K562 (cell line): ENCODE data around the gene MRPS5. TPM values are rescaled to one million over a fixed set of nuclear protein-coding genes. Genes with fewer than 3 reads are reported as not detected.

Experiments used
- CHCHD3 ChIP-seq: fragments of 250-450 bp; sonication (Bioruptor Pico); IDR thresholded peaks from 2 replicates; pipeline ENCODE4 v2.1.2; 2022; ENCODE audit warnings: mild to moderate bottlenecking
- DACH1 ChIP-seq: fragments of 450-650 bp; IDR thresholded peaks from 2 replicates; pipeline ENCODE4 v1.6.1; 2018; ENCODE audit not compliant: partially characterized antibody
- DNMT1 ChIP-seq: fragments of 450-650 bp; IDR thresholded peaks from 2 replicates; pipeline ENCODE4 v1.6.1; 2016; ENCODE audit warnings: antibody characterized with exemption, mild to moderate bottlenecking
- ELF4 ChIP-seq: fragments of 450-650 bp; formaldehyde crosslinking; IDR thresholded peaks from 2 replicates; pipeline ENCODE4 v1.4.0; 2022; ENCODE audit warnings: missing genetic modification characterization
- FUS ChIP-seq: fragments of 200-400 bp; formaldehyde crosslinking; optimal IDR thresholded peaks from 2 replicates; pipeline ENCODE3; 2017; ENCODE audit warnings: low read depth, low read length
- HDAC6 ChIP-seq: IDR thresholded peaks from 2 replicates; pipeline ENCODE4 v1.6.1; 2012; ENCODE audit warnings: low read depth, mild to moderate bottlenecking, control low read depth, inconsistent platforms, low read length, moderate library complexity
- HOXB6 ChIP-seq: fragments of 250-450 bp; sonication (Bioruptor Pico); IDR thresholded peaks from 2 replicates; pipeline ENCODE4 v1.5.1; 2022; ENCODE audit warnings: mild to moderate bottlenecking, borderline replicate concordance
- KDM1A ChIP-seq, 2 experiments: fragments of 450-650 bp; IDR thresholded peaks; 2 replicates each; pipeline ENCODE4 v1.6.1; 2016; ENCODE audit warnings: mild to moderate bottlenecking in 2 of 2
- MTF1 ChIP-seq: fragments of 250-450 bp; sonication (Bioruptor Pico); IDR thresholded peaks from 2 replicates; pipeline ENCODE4 v1.9.0; 2021; ENCODE audit warnings: moderate library complexity, mild to moderate bottlenecking, inconsistent platforms, borderline replicate concordance
- NFIX ChIP-seq: fragments of 250-450 bp; sonication (Bioruptor Pico); IDR thresholded peaks from 2 replicates; pipeline ENCODE4 v1.4.0; 2020; ENCODE audit warnings: low read depth, mild to moderate bottlenecking, moderate library complexity
- NFRKB ChIP-seq: fragments of 450-650 bp; IDR thresholded peaks from 2 replicates; pipeline ENCODE4 v1.6.1; 2016; ENCODE audit warnings: low read depth
- NR1H2 ChIP-seq: sonication (generic); formaldehyde crosslinking; IDR thresholded peaks from 2 replicates; pipeline ENCODE4 v1.4.0; 2020; ENCODE audit warnings: mild to moderate bottlenecking, missing genetic modification reagents
- POLR3A ChIP-seq: IDR thresholded peaks from 2 replicates; pipeline ENCODE4 v1.6.1; 2011; ENCODE audit warnings: borderline replicate concordance, mild to moderate bottlenecking, moderate library complexity; ENCODE audit not compliant: insufficient read length, insufficient read depth; ENCODE audit errors: extremely low read depth
- PTBP1 ChIP-seq: fragments of 200-400 bp; formaldehyde crosslinking; IDR thresholded peaks from 2 replicates; pipeline ENCODE4 v1.6.1; 2017; ENCODE audit warnings: low read depth, low read length
- RFX1 ChIP-seq: fragments of 450-650 bp; IDR thresholded peaks from 2 replicates; pipeline ENCODE4 v1.6.1; 2016; ENCODE audit warnings: mild to moderate bottlenecking, moderate library complexity
- STAT5A ChIP-seq: IDR thresholded peaks from 2 replicates; pipeline ENCODE4 v1.6.1; 2012; ENCODE audit warnings: low read length, inconsistent platforms, borderline replicate concordance
- SUPT5H ChIP-seq: fragments of 450-650 bp; IDR thresholded peaks from 2 replicates; pipeline ENCODE4 v1.6.1; 2016
- TAF7 ChIP-seq: fragments of 450-650 bp; IDR thresholded peaks from 2 replicates; pipeline ENCODE4 v1.6.1; 2016; ENCODE audit warnings: missing genetic modification characterization, missing compliant biosample characterization
- TARDBP ChIP-seq: fragments of 450-650 bp; IDR thresholded peaks from 2 replicates; pipeline ENCODE4 v1.6.1; 2016
- ZBTB8A ChIP-seq: fragments of 450-650 bp; IDR thresholded peaks from 2 replicates; pipeline ENCODE4 v1.6.1; 2018; ENCODE audit warnings: mild to moderate bottlenecking, moderate library complexity; ENCODE audit not compliant: partially characterized antibody
- ZNF282 ChIP-seq: sonication (generic); formaldehyde crosslinking; IDR thresholded peaks from 2 replicates; pipeline ENCODE4 v1.8.1; 2023; ENCODE audit warnings: missing genetic modification reagents
- ZNF316 ChIP-seq: fragments of 450-650 bp; IDR thresholded peaks from 2 replicates; pipeline ENCODE4 v1.6.1; 2016
- polyA plus RNA-seq, 8 experiments: library from polyadenylated mRNA; depleted of rRNA in 4 of 8; stranded (reverse) in 5 of 8; unstranded in 3 of 8; fragments of >200 nt; fragmentation: Nextera tagmentation in 2 of 8; fragmentation: Illumina TruSeq in 1 of 8; extraction: Ambion mirVana in 2 of 8; extraction: Trizol in 1 of 8; gene quantifications; 2 replicates each; pipeline versions ENCODE4 v1.2.1 to v1.2.3, GENCODE V29; 2011 to 2014; ENCODE audit warnings: inconsistent platforms in 1 of 8, missing spikeins in 1 of 8
- total RNA-seq, 7 experiments: library from RNA; depleted of rRNA in 6 of 7; stranded (reverse); fragments of >200 nt in 6 of 7; fragmentation: Illumina TruSeq in 2 of 7; extraction: Trizol in 2 of 7; gene quantifications; 2 replicates each; pipeline versions ENCODE4 v1.2.1 to v1.2.3, GENCODE V29; 2011 to 2021; ENCODE audit warnings: low replicate concordance in 1 of 7
- TF ChIP-seq, protein P1 (sequence below): fragments of 450-650 bp; IDR thresholded peaks from 2 replicates; pipeline ENCODE4 v1.6.1; 2018; ENCODE audit warnings: mild to moderate bottlenecking, low read depth; ENCODE audit not compliant: partially characterized antibody
- TF ChIP-seq, protein P2 (sequence below), 2 experiments: IDR thresholded peaks in 1 of 2; conservative IDR thresholded peaks in 1 of 2; 2 replicates each; pipeline ENCODE4 v1.6.1; 2016; ENCODE audit warnings: low read depth in 2 of 2, mild to moderate bottlenecking in 1 of 2, missing compliant biosample characterization in 1 of 2, missing genetic modification characterization in 1 of 2, moderate library complexity in 1 of 2
- TF ChIP-seq, protein P3 (sequence below): sonication (generic); formaldehyde crosslinking; IDR thresholded peaks from 2 replicates; pipeline ENCODE4 v1.9.0; 2022; ENCODE audit warnings: mild to moderate bottlenecking, missing genetic modification reagents

MRPS5 gene
- total and polyA plus RNA-seq, 9 of the 15 experiments (the other 6 are each of a cell fraction or from before 2014, with no cell fraction given) = 85.0 to 162 (median 118) TPM

DNA sequence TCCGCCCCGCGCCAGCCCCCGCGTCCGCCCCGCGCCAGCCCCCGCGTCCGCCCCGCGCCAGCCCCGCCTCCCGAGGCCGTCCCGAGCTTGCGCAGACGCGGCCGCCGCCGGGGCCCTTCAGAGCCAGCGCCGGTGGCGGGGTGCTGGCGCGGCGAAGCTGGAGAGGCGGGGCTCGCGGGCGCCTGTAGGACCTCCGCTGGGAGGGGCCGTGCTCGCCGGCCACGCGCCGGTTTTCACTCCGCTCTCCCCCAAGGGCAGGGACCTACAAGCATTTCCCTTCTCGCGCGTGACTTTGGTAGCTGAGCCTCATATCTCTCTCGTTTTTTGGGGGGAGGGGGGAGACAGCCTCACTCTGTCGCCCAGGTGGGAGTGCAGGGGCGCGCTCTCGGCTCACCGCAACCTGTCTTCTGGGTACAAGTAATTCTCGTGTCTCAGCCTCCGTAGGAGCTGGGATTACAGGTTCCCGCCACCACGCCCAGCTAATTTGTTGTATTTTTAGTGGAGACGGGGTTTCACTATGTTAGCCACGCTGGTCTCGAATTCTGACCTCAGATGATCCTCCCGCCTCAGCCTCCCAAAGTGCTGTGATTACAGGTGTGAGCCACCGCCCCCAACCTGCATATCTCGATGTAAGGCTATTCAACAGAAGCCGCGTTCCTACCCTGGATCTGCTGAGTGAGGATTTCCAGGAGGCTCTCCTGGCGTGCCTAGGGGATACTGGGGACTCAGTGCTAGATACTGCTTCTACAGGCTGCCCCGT lies 38.3 kb upstream of the MRPS5 start, which contains the start of gene ZNF514 (continued):
- TF ChIP-seq DNMT1 (no peak), FUS (no peak), HOXB6 (CRISPR knock-in tag) (no peak), RFX1 (no peak), POLR3A (no peak), HDAC6 (no peak), ZNF316 (no peak), TAF7 (no peak), ZNF282 (CRISPR knock-in tag) (no peak), DACH1 (no peak), NFIX (CRISPR knock-in tag) (no peak), MTF1 (no peak), ELF4 (CRISPR knock-in tag) (no peak), NFRKB (no peak), NR1H2 (CRISPR knock-in tag) (no peak), KDM1A (IDR thresholded peaks at IDR 0.05) (peak in 1 of 2 experiments; percentile 35; a peak in 1 of 4 replicates), CHCHD3 (CRISPR knock-in tag) (no peak), ZBTB8A (no peak), TARDBP (no peak), PTBP1 (no peak), SUPT5H (0 out of 2 replicates have a peak, but pooled peaks have one; percentile 24), STAT5A (no peak)
- TF ChIP-seq, protein P1, sequence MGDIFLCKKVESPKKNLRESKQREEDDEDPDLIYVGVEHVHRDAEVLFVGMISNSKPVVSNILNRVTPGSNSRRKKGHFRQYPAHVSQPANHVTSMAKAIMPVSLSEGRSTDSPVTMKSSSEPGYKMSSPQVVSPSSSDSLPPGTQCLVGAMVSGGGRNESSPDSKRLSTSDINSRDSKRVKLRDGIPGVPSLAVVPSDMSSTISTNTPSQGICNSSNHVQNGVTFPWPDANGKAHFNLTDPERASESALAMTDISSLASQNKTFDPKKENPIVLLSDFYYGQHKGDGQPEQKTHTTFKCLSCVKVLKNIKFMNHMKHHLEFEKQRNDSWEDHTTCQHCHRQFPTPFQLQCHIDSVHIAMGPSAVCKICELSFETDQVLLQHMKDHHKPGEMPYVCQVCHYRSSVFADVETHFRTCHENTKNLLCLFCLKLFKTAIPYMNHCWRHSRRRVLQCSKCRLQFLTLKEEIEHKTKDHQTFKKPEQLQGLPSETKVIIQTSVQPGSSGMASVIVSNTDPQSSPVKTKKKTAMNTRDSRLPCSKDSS = no peak
- TF ChIP-seq, protein P2, sequence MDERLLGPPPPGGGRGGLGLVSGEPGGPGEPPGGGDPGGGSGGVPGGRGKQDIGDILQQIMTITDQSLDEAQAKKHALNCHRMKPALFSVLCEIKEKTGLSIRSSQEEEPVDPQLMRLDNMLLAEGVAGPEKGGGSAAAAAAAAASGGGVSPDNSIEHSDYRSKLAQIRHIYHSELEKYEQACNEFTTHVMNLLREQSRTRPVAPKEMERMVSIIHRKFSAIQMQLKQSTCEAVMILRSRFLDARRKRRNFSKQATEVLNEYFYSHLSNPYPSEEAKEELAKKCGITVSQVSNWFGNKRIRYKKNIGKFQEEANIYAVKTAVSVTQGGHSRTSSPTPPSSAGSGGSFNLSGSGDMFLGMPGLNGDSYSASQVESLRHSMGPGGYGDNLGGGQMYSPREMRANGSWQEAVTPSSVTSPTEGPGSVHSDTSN (CRISPR knock-in tag; IDR thresholded peaks at IDR 0.05; ENCODE audit: low read depth) = no peak
- TF ChIP-seq, protein P2 (tag; conservative IDR thresholded peaks at IDR 0.05; ENCODE audit: low read depth) = no peak
- TF ChIP-seq, protein P3, sequence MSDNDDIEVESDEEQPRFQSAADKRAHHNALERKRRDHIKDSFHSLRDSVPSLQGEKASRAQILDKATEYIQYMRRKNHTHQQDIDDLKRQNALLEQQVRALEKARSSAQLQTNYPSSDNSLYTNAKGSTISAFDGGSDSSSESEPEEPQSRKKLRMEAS (CRISPR knock-in tag) = peak; percentile 71
